ENCODE data around the gene PXDN. TPM values are rescaled to one million over a fixed set of nuclear protein-coding genes. Genes with fewer than 3 reads are reported as not detected.
"Not testable (repeated sequence)": the region's sequence is repeated elsewhere in the genome, so short reads cannot be mapped to it uniquely, and the experiment has no call there.

PXDN gene
- total and polyA plus RNA-seq, 2 of the 4 experiments (the other 2 are of a cell fraction), result 153 to 332 TPM

- dilution Hi-C loops (cut with HindIII; ENCODE audit: low sequenced_read_pairs, unreplicated experiment) (no loop called here), in situ Hi-C loops (cut with MboI; ENCODE audit: low sequenced_read_pairs) (no loop called here), intact Hi-C loops (cut with micrococcal nuclease) (loop anchor here (5.0 kb wide), 1 partner anchor 34 kb away; the partner anchor contains the start of gene PXDN)
- peaks cover 0 to 61% of the 10 kb centered on the region in 2 experiments for H3K79me1 ChIP-seq (ENCODE audit: low read depth in 1 of 2, low read length in 2 of 2)
- peak overlapping the region; percentile 3 for H4K91ac ChIP-seq (ENCODE audit: insufficient read depth, low read depth, low read length)
- H3K9ac ChIP-seq (ENCODE audit: low read depth, low read length), result 0 out of 2 replicates have a peak overlapping the region, but pooled peaks have one; percentile 1
- 0 out of 2 replicates have a peak overlapping the region, but pooled peaks have one; percentile 1 for H3K18ac ChIP-seq (ENCODE audit: low read depth, low read length)
- H3K36me3 ChIP-seq (ENCODE audit: control insufficient read depth, insufficient read depth, low read length), result peaks cover 3% of the 10 kb centered on the region; the same call in 1 of the 2 replicates
- no peaks in the 10 kb centered on the region for H3K9me3 ChIP-seq (ENCODE audit: control insufficient read depth, insufficient read depth, low read length)
- peak overlapping the region; percentile 51 for H2AK9ac ChIP-seq (replicated peaks; ENCODE audit: low read depth, low read length, poor library complexity)
- H3K9me1 ChIP-seq (ENCODE audit: insufficient read depth, low read length), result peaks cover 33% of the 10 kb centered on the region
- peak overlapping the region; percentile 11 for H3K4me2 ChIP-seq (ENCODE audit: low read depth, low read length)
- peak overlapping the region; percentile 58 for H2AK5ac ChIP-seq (ENCODE audit: low read depth, low read length)
- WGBS, 2 experiments (ENCODE audit: extremely low coverage in 2 of 2, insufficient read length in 1 of 2), result 34% methylated on average over 5 of the region's 21 CpGs; no CpG with 5 or more reads in 1 of the 2 experiments
- TF ChIP-seq MAZ (IDR thresholded peaks at IDR 0.05; ENCODE audit: borderline replicate concordance, low read depth, low read length) (peak; percentile 11; the same call in 1 of the 2 replicates), RAD21 (IDR thresholded peaks at IDR 0.05; ENCODE audit: low read length) (0 out of 2 replicates have a peak, but pooled peaks have one; percentile 14), BHLHE40 (IDR thresholded peaks at IDR 0.05; ENCODE audit: low read depth, low read length) (peak; percentile 79), MXI1 (IDR thresholded peaks at IDR 0.05; ENCODE audit: borderline replicate concordance, low read depth, low read length) (0 out of 2 replicates have a peak, but pooled peaks have one; percentile 45), FOS (IDR thresholded peaks at IDR 0.05; ENCODE audit: low read depth, low read length) (no peak)
- H3K4me1 ChIP-seq (ENCODE audit: control insufficient read depth, insufficient read depth, low read length), result peaks cover 24% of the 10 kb centered on the region
- peak overlapping the region; percentile 1 for H2BK5ac ChIP-seq (ENCODE audit: low read depth, low read length, poor library complexity, severe bottlenecking)
- H3K4me3 ChIP-seq (ENCODE audit: insufficient read depth, low read depth, low read length), result no peak overlapping the region
- H3K23ac ChIP-seq (ENCODE audit: low read depth, low read length), result peak overlapping the region; percentile 81
- ATAC-seq (ENCODE audit: low read depth), result peak; percentile 72
- peak overlapping the region; percentile 10 for H3K27ac ChIP-seq (ENCODE audit: insufficient read depth, low read length)
- DNase-seq, result peak; percentile 90
- peak overlapping the region in 1 of 2 experiments; percentile 1; a peak in 2 of 4 replicates for H4K8ac ChIP-seq (ENCODE audit: low read depth in 2 of 2, low read length in 2 of 2)
- H4K5ac ChIP-seq (ENCODE audit: low read depth, low read length), result no peak overlapping the region
- H3K14ac ChIP-seq (replicated peaks; ENCODE audit: low read depth, low read length), result peak overlapping the region; percentile 16
- H3K4ac ChIP-seq (ENCODE audit: low read depth, low read length), result peak overlapping the region; percentile 54
- peak overlapping the region; percentile 3 for H2AFZ ChIP-seq (replicated peaks; ENCODE audit: low read length, poor library complexity)
- no peak overlapping the region for H2BK15ac ChIP-seq (ENCODE audit: low read depth, low read length)
- CTCF ChIA-PET, result interaction anchor here (1.5 kb wide), 1 partner anchor 23 kb away, joined by 7 read pairs; no protein-coding TSS in a partner anchor
- H3K27me3 ChIP-seq (ENCODE audit: control insufficient read depth, insufficient read depth, low read length), result no peaks in the 10 kb centered on the region
- H3K56ac ChIP-seq (ENCODE audit: extremely low read depth, insufficient read depth, low read length), result peak overlapping the region; percentile 26; the same call in 1 of the 2 replicates
- peak overlapping the region; percentile 65; the same call in 1 of the 2 replicates for H2BK20ac ChIP-seq (ENCODE audit: low read depth, low read length)
- H4K20me1 ChIP-seq (ENCODE audit: insufficient read depth, low read length), result peaks cover 77% of the 10 kb centered on the region
- peak overlapping the region; percentile 39 for H2BK120ac ChIP-seq (ENCODE audit: low read depth, low read length)
- POLR2A ChIA-PET (ENCODE audit: unreplicated experiment), result no interaction called here
- BruUV-seq (replicated peaks), result no TSS peak
Observed at GRCh38 chr2:1707771-1708418, 36.4 kb downstream of the PXDN start.

GRCh38 chr2:1706089-1706841 lies 38.0 kb downstream of the PXDN start:
- H2AFZ ChIP-seq (replicated peaks; ENCODE audit: low read length, poor library complexity); ATAC-seq (ENCODE audit: low read depth); H3K27ac ChIP-seq (ENCODE audit: insufficient read depth, low read length); in situ Hi-C loops (cut with MboI; ENCODE audit: low sequenced_read_pairs); H4K8ac ChIP-seq (ENCODE audit: low read depth in 2 of 2, low read length in 2 of 2); H3K4me2 ChIP-seq (ENCODE audit: low read depth, low read length); H3K9ac ChIP-seq (ENCODE audit: low read depth, low read length); BruUV-seq (replicated peaks); H3K27me3 ChIP-seq (ENCODE audit: control insufficient read depth, insufficient read depth, low read length); DNase-seq; H2BK120ac ChIP-seq (ENCODE audit: low read depth, low read length); H3K56ac ChIP-seq (ENCODE audit: extremely low read depth, insufficient read depth, low read length); H2AK5ac ChIP-seq (ENCODE audit: low read depth, low read length); H3K9me3 ChIP-seq (ENCODE audit: control insufficient read depth, insufficient read depth, low read length); H4K5ac ChIP-seq (ENCODE audit: low read depth, low read length); H3K4me3 ChIP-seq (ENCODE audit: insufficient read depth, low read depth, low read length); H3K14ac ChIP-seq (replicated peaks; ENCODE audit: low read depth, low read length); dilution Hi-C loops (cut with HindIII; ENCODE audit: low sequenced_read_pairs, unreplicated experiment); CTCF ChIA-PET; H3K18ac ChIP-seq (ENCODE audit: low read depth, low read length); POLR2A ChIA-PET (ENCODE audit: unreplicated experiment); H4K91ac ChIP-seq (ENCODE audit: insufficient read depth, low read depth, low read length); H3K23ac ChIP-seq (ENCODE audit: low read depth, low read length); H3K4ac ChIP-seq (ENCODE audit: low read depth, low read length); H2BK5ac ChIP-seq (ENCODE audit: low read depth, low read length, poor library complexity, severe bottlenecking); H2BK15ac ChIP-seq (ENCODE audit: low read depth, low read length); H2BK20ac ChIP-seq (ENCODE audit: low read depth, low read length); H2AK9ac ChIP-seq (replicated peaks; ENCODE audit: low read depth, low read length, poor library complexity): not testable (repeated sequence)
- H4K20me1 ChIP-seq (ENCODE audit: insufficient read depth, low read length), result peaks cover 77% of the 10 kb centered on the region
- WGBS, 2 experiments (ENCODE audit: extremely low coverage in 2 of 2, insufficient read length in 1 of 2), result no CpG with 5 or more reads among the region's 15 CpGs
- H3K4me1 ChIP-seq (ENCODE audit: control insufficient read depth, insufficient read depth, low read length), result peaks cover 21% of the 10 kb centered on the region
- peaks cover 12% of the 10 kb centered on the region for H3K36me3 ChIP-seq (ENCODE audit: control insufficient read depth, insufficient read depth, low read length)
- peaks cover 6 to 65% of the 10 kb centered on the region in 2 experiments for H3K79me1 ChIP-seq (ENCODE audit: low read depth in 1 of 2, low read length in 2 of 2)
- intact Hi-C loops (cut with micrococcal nuclease), result loop anchor here (5.0 kb wide), 1 partner anchor 36 kb away; the partner anchor contains the start of gene PXDN
- H3K9me1 ChIP-seq (ENCODE audit: insufficient read depth, low read length), result peaks cover 43% of the 10 kb centered on the region
